ENCODE results near the gene SKAP1. TPM values are rescaled to one million over a fixed set of nuclear protein-coding genes. Genes with fewer than 3 reads are reported as not detected.

Gene SKAP1
- polyA plus RNA-seq, 3 donors: 0.13 to 1.0 (median 0.52) TPM

DNA sequence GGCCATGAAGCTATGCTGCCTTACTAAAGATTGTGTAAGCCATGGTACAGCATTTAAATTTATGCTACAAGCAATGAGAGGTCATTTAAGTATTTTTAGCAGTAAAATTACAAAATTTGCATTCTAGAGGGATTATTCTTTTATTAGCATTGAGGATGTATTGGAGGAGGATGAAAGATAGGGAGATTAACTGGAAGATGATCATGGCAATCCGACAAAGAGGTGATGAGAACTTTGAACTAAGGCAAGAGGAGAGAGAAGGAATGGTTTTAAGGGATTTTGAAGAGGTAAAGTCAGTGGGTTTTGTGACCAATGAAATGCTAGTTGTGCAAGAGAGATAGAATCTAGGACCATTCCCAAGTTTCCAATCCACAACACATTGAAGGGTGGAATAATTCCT, 192.6 kb downstream of the SKAP1 start:
- intact Hi-C loops (cut with micrococcal nuclease): no loop called here
- TF ChIP-seq, protein P1, sequence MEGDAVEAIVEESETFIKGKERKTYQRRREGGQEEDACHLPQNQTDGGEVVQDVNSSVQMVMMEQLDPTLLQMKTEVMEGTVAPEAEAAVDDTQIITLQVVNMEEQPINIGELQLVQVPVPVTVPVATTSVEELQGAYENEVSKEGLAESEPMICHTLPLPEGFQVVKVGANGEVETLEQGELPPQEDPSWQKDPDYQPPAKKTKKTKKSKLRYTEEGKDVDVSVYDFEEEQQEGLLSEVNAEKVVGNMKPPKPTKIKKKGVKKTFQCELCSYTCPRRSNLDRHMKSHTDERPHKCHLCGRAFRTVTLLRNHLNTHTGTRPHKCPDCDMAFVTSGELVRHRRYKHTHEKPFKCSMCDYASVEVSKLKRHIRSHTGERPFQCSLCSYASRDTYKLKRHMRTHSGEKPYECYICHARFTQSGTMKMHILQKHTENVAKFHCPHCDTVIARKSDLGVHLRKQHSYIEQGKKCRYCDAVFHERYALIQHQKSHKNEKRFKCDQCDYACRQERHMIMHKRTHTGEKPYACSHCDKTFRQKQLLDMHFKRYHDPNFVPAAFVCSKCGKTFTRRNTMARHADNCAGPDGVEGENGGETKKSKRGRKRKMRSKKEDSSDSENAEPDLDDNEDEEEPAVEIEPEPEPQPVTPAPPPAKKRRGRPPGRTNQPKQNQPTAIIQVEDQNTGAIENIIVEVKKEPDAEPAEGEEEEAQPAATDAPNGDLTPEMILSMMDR (IDR thresholded peaks at IDR 0.05): no peak
- Histone ChIP-seq H4K20me1 (ENCODE audit: insufficient read depth, low read length) (no peaks in the 10 kb centered on the region), H3K9me3 (replicated peaks in 1 of 2; ENCODE audit: control insufficient read depth in 1 of 2, insufficient read depth in 1 of 2, low read length in 2 of 2) (no peaks in the 10 kb centered on the region), H3K27ac (ENCODE audit: low read depth in 1 of 2, low read length in 2 of 2) (no peak overlapping the region), H3K4me3 (replicated peaks in 1 of 3; ENCODE audit: low read depth in 2 of 3, low read length in 3 of 3) (no peak overlapping the region), H3K79me2 (ENCODE audit: insufficient read depth, low read length) (no peaks in the 10 kb centered on the region), H3K4me1 (ENCODE audit: control insufficient read depth in 1 of 2, insufficient read depth in 2 of 2, low read length in 2 of 2) (peaks cover 12 to 13% of the 10 kb centered on the region in 2 donors), H3K36me3 (replicated peaks in 1 of 2; ENCODE audit: control insufficient read depth in 1 of 2, insufficient read depth in 2 of 2, low read length in 2 of 2) (no peaks in the 10 kb centered on the region), H3K27me3 (ENCODE audit: control insufficient read depth in 2 of 2, insufficient read depth in 2 of 2, low read length in 2 of 2) (peaks cover 0 to 4% of the 10 kb centered on the region in 2 donors), H2AFZ (ENCODE audit: insufficient read depth, low read depth, low read length, poor library complexity, severe bottlenecking) (no peak overlapping the region), H3K4me2 (replicated peaks; ENCODE audit: extremely low read depth, low read length, poor library complexity, severe bottlenecking) (no peak overlapping the region), H3K9ac (ENCODE audit: insufficient read depth, low read length, poor library complexity, severe bottlenecking) (no peak overlapping the region)
- Mint-ChIP-seq H3K27ac (no peak overlapping the region), H3K36me3 (no peaks in the 10 kb centered on the region), H3K4me1 (peaks cover 15% of the 10 kb centered on the region), H3K4me3 (no peak overlapping the region), H3K9me3 (no peaks in the 10 kb centered on the region), H3K27me3 (ENCODE audit: low read depth in 3 of 3) (peaks cover 0 to 8% (median 5%) of the 10 kb centered on the region in 3 donors)
- no peak for DNase-seq
- 88% methylated on average over 1 of the region's 1 CpG for WGBS (ENCODE audit: insufficient coverage)

DNA sequence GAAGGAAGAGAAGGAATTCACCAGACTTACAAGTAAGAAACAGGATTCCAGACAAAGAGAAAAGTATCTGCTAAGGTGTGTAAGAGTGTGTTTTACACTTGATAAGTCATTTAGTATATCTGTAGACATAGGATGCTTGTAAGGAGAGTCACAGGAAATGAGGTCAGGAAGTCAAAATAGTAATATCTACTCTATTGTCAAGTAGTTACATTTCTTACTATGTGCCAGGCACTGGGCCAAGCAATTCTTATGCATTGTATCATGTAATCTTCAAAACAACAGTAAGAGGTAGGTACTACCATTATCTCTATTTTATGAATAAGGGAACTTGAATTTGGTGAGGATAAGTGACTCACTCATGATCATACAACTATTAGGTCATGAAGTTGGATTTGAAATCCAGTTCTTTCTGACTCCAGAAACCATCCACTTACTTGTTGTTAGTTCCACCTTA, 193.3 kb downstream of the SKAP1 start:
- Histone ChIP-seq H3K36me3 (replicated peaks in 1 of 2; ENCODE audit: control insufficient read depth in 1 of 2, insufficient read depth in 2 of 2, low read length in 2 of 2) (no peaks in the 10 kb centered on the region), H3K79me2 (ENCODE audit: insufficient read depth, low read length) (no peaks in the 10 kb centered on the region), H2AFZ (ENCODE audit: insufficient read depth, low read depth, low read length, poor library complexity, severe bottlenecking) (no peak overlapping the region), H3K27ac (ENCODE audit: low read depth in 1 of 2, low read length in 2 of 2) (no peak overlapping the region), H3K4me3 (replicated peaks in 1 of 3; ENCODE audit: low read depth in 2 of 3, low read length in 3 of 3) (no peak overlapping the region), H3K4me2 (replicated peaks; ENCODE audit: extremely low read depth, low read length, poor library complexity, severe bottlenecking) (no peak overlapping the region), H3K27me3 (ENCODE audit: control insufficient read depth in 2 of 2, insufficient read depth in 2 of 2, low read length in 2 of 2) (peaks cover 0 to 5% of the 10 kb centered on the region in 2 donors), H3K4me1 (ENCODE audit: control insufficient read depth in 1 of 2, insufficient read depth in 2 of 2, low read length in 2 of 2) (peaks cover 12 to 13% of the 10 kb centered on the region in 2 donors), H4K20me1 (ENCODE audit: insufficient read depth, low read length) (no peaks in the 10 kb centered on the region), H3K9me3 (replicated peaks in 1 of 2; ENCODE audit: control insufficient read depth in 1 of 2, insufficient read depth in 1 of 2, low read length in 2 of 2) (no peaks in the 10 kb centered on the region), H3K9ac (ENCODE audit: insufficient read depth, low read length, poor library complexity, severe bottlenecking) (no peak overlapping the region)
- Mint-ChIP-seq H3K27ac (no peak overlapping the region), H3K27me3 (ENCODE audit: low read depth in 3 of 3) (peaks cover 0 to 8% (median 5%) of the 10 kb centered on the region in 3 donors), H3K9me3 (no peaks in the 10 kb centered on the region), H3K36me3 (no peaks in the 10 kb centered on the region), H3K4me3 (no peak overlapping the region), H3K4me1 (peaks cover 13% of the 10 kb centered on the region)
- intact Hi-C loops (cut with micrococcal nuclease): no loop called here
- no peak for DNase-seq
- TF ChIP-seq, protein P1 (IDR thresholded peaks at IDR 0.05): no peak
